GM18505 (cell line): Measurements from ENCODE around the gene BRI3BP.
"Not testable (repeated sequence)": the region's sequence is repeated elsewhere in the genome, so short reads cannot be mapped to it uniquely, and the experiment has no call there.

ENCODE experiments used
- ATAC-seq: cut with Tn5 transposase; IDR thresholded peaks from one replicate; pipeline ENCODE4 v1.9.1; 2021; ENCODE audit not compliant: unreplicated experiment
- POLR2A ChIP-seq: IDR thresholded peaks from 4 replicates; pipeline ENCODE4 v1.6.1; 2011; ENCODE audit warnings: borderline replicate concordance; ENCODE audit not compliant: insufficient read depth, insufficient read length; ENCODE audit errors: extremely low read depth

BRI3BP gene

DNA sequence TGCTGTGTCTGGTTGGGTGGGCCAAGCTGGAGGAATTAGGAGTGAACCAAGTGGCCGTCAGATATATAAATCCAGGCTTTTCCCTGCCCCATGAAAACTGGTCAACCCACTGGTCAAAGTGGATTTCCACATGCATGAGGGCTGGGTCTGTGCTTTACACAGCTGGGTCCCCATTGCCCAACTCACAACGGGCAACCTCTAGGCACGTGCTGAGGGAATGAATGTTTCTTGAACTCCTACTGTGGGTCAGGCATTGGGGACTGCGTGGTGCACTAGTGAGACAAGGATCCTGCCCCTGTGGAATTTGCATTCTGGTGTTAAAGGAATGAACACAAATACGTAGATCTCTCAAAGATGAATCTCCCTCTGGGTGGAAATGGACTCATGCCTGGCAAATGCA lies 64.3 kb downstream of the BRI3BP start:
- no peak for TF ChIP-seq POLR2A
- no peak for ATAC-seq

DNA sequence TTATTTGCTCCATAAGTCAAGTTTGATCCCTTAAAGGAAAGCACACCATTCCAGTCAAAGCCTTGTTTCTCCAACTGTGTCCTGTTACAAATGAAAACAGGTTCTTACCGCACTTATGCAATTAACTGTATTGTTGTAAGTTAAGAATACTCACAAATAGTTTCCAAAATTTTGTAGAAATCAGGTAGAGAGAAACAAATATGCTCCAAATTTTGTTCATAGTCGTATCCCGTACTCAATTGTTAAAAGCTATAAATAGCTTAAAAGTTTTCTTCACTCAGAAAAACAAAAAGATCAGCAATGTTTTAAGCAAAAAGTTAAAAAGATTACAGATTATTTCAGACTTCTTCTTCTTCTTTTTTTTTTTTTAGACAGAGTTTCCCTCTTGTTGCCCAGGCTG lies 67.8 kb downstream of the BRI3BP start:
- no peak for ATAC-seq
- no peak for TF ChIP-seq POLR2A

DNA sequence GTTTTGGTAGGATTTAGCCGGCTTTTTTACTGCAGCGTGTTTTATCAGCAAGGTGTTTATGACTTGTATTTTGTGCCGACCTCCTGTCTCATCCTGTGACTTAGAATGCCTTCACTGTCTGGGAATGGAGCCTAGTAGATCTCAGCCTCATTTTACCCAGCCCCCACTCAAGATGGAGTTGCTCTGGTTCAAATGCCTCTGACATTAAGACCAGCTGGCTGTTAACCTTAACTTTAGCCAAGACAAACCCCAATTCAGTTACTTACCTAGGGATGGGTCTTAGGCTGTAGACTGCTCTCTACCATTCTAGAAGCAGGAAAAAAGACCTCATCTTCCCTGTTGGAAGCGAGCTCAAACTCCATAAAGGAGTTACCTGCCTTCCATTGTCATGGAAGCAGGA lies 70.1 kb downstream of the BRI3BP start:
- not testable (repeated sequence) for ATAC-seq

DNA sequence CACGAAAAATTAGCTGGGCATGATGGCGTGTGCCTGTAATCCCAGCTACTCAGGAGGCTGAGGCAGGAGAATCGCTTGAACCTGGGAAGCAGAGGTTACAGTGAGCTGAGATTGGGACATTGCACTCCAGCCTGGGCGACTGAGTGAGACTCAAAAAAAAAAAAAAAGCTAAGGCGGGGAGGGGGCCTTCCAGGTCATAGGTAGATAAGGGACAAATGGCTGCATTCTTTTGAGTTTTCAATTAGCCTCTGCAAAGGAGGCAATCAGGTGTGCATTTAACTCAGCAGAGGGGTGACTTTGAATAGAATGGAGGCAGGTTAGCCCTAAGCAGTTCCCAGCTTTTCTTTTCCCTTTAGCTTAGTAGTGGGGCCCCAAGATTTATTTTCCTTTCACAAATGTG lies 71.0 kb downstream of the BRI3BP start:
- no peak for ATAC-seq

DNA sequence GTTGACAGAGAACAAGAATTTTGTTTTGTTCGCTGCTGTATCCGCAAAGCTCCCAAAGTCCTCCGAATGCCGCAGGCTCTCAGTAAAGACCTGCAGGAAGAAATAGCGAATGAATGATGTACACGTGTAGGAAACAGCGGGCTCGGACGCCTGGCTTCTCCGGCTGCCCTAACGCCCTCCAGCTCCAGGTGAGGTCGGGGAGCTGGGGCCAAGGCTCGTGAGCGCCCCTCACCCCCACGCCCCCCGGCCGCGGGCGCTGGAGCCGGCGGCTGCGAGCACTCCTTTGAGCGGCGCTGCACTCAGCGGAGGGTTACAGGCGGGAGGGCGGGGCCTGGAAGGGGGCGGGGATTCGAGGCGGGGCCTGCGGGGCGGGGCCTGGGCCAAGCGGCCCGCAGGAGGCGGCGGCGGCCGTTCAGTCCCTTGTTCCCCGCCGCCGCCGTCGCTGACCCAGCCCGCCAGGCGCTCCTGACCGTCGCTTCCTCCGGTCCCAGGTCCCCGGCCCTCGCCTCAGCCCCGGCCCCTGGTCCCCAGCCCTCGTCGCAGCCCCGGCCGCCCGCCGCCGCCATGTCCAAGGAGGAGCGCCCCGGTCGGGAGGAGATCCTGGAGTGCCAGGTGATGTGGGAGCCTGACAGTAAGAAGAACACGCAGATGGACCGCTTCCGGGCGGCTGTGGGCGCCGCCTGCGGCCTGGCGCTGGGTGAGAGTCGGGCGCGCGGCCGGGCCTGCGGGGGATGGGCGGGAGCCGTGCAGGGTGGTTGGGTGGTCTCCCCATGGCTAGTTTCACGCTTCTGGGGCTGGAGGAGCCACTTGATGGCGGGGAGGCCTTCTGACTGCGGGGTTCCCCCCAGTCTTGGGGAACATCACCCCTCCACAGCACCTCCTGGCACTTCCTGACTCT lies 71.8 kb downstream of the BRI3BP start, which contains the start of gene AACS:
AACS (plus strand) TSS at position 415 of the 898 bp plus-strand sequence; CDS start at position 565, 150 bp downstream.
- ATAC-seq: peak; percentile 94
- peak; percentile 77 for TF ChIP-seq POLR2A

More for the DNA sequence above, 71.0 kb downstream of the BRI3BP start:
- no peak for TF ChIP-seq POLR2A

DNA sequence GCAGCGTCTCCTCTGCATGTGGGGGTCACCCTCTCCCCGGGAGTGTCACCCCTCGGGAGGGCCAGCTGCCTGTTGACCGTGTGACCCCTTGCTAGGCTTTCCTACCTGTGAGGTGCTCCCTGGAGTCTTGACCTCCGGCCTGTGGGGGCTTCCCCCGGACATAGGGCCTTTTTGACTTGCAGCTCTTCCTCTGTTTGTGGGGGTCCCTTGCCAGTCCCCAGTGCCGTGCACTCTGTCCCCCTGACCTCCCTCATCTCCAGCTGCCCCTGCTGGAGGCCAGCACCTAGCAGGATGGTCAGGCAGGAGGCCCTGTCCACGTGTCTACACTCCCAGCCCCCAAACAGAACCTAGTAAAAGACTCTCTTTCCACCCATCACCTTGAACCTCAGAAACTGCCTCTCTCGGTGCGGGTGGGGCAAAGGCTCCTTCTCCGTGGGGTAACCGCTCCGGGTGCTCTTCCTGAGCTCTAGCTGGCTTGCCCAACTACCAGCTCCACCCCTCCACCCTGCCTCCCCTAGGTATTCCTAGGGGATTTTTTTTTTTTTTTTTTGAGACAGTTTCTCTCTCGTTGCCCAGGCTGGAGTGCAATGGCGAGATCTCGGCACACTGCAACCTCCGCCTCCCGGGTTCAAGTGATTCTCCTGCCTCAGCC lies 72.6 kb downstream of the BRI3BP start:
- TF ChIP-seq POLR2A: no peak
- no peak for ATAC-seq

DNA sequence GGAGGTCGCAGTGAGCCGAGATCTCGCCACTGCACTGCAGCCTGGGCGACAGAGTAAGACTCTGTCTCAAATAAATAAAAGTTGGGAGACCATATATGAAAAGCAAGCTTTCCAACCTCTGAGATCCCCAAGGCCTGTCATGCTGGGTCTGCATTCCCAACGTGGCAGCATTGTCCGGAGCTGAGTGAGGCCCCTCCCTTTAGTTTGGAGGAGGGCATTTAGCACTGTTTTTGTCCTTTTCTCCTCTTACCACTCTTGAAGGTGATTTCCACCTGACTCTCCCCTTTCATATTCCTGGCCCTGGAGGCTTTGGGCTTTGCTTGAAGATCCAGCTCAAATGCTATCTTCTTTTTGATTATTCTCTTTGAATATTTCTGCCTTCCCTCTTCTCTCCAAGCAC lies 74.9 kb downstream of the BRI3BP start:
- no peak for ATAC-seq
- TF ChIP-seq POLR2A: no peak

DNA sequence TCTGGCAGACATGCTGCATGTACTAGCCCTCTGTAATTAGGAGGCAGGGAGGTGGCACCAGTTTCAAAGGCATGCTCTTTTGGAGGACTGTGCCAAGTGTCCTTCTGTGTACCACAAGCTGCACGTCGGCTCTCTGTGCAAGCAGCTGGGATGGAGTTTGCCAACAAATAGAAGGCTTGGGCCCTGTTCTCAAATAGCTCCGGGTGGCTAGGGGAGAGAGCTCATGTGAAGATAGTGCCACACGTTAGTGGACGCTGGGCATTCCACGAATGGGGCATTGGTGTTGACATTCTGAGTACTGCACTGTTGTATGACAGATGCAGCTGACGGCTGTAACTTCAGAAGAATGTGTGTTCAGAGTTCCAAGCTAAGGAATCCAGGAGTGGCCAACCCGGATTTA lies 76.2 kb downstream of the BRI3BP start:
- no peak for ATAC-seq

DNA sequence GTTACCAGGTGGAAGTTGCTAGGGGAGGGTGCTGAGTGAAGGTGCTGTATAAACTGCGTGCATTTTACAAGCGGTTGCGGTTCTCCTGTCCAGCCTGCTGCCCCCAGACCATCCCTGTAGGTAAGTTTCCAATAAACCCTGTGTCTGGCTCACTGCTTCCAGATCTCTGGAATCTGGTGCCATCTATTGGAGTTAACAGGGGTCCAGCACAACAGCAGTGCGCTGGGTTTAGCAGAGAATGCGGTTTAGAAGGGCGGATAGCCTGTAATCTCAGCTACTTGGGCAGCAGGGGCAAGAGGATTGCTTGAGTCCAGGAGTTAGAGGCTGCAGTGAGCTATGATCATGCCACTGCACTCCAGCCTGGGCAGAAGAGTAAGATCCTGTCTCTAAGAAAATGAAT lies 76.7 kb downstream of the BRI3BP start:
- TF ChIP-seq POLR2A: no peak
- no peak for ATAC-seq

More for the DNA sequence above, 76.2 kb downstream of the BRI3BP start:
- no peak for TF ChIP-seq POLR2A

DNA sequence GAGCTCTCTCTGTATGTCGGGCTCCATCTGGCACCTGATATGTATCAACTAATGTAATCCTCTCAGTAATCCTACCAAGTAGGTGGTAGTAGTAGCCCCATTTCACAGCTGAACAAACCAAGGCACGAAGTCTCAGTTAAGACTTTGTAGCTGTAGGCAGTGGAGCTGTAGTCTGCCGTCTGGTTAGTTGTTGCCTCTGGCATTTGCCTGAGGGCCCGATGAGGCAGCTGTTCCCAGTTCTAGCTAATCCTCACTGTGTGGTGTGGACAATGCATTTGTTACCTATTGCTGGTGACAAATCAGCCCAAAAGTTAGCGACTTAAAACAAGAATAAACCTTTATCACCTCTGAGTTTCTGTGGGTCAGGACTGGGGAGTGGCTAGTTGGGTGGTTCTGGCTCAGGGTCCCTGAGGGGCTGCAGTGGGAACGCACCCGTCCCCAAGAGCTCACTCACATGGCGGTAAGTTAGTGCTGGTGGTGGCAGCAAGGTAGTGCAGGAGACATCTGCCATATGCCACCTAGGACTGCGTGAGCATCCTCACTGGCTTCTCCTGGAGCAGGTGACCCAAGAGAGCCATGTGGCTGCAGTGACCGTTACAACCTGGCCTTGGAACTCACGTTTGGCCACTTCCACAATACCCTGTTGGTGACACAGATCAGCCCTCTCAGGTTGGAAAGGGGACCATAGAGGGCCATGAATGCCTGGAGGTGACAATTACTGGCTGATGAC lies 77.4 kb downstream of the BRI3BP start:
- ATAC-seq: no peak
- no peak for TF ChIP-seq POLR2A

DNA sequence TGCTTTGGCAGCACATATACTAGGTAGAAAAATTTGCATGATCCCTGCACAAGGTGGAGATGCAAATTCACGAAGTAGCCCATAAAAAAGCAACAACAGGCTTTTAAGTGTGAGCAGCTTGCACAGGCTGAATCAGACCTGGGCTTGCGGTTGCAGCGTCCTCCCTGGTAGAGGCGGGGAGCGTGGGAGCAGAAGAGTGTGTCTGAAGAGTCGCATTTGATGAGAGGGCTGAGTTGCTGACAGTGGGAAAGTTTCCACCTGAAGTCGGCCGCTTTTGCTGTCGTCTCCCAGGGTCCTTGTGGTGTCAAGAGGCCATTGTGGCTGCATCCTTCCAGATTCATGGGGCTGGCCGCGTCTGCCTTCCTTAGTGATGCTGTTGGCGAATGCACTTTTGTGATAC lies 78.0 kb downstream of the BRI3BP start:
- no peak for ATAC-seq
- no peak for TF ChIP-seq POLR2A

DNA sequence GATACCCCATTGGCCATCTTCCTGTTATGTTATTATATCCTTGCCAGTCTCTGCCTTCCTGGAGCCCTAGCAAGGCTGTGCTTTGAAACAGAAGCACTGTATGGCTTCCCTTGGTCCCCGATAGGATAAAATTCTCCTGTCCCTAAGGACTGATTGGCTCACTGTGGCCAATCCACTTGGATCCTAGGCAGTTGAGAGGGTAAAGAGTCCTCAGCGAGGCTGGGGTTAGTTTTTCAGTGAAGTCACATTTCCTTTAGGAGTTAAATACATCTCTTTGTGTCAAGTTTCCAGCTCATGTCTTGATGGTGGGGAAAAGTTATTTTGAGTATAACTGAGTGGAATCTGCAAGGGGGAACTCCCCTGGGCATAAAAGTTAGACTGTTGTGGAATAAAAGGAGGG lies 79.1 kb downstream of the BRI3BP start:
- no peak for TF ChIP-seq POLR2A
- ATAC-seq: no peak

DNA sequence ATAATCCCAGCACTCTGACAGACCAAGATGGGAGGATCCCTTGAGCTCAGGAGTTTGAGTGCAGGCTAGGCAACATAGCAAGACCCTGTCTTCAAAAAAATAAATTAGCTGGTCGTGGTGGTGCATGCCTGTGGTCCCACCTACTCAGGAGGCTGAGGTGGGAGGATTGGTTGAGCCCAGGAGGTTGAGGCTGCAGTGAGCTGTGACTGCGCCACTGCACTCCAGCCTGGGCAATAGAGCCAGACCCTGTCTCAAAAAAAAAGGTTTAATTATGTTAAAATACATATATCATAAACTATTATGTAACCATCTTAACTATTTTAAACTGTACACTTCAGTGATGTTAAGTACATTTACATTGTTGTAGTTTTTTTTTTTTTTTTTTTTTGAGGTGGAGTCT lies 80.8 kb downstream of the BRI3BP start:
- ATAC-seq: not testable (repeated sequence)

DNA sequence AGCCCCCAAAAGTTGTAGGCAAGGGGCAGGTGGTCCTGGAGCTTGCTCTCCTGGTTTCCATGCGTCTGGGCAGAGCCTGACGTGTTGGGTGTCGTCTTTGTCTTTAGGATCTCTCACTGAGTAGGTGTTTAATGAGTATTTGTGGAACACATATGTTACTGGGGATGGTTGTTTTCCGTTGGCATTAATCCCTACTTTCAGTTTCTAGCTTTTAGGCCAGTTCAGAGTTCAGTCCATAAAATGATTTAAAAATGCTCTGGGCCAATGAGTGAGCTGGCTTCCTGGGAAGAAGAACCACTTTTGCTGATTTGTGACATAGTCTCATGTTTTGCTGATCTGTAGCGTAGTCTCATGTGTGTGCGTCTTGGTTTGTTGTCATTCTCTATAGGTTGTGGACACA lies 82.7 kb downstream of the BRI3BP start:
- no peak for TF ChIP-seq POLR2A
- no peak for ATAC-seq
